PC-3 (cell line): Measurements from ENCODE around the gene SNX32. TPM values are rescaled to one million over a fixed set of nuclear protein-coding genes. Genes with fewer than 3 reads are reported as not detected.

ENCODE experiments used
- ATAC-seq: fragments of 200-7000 bp; cut with Tn5 transposase; 2 replicates; pipeline ENCODE4 v1.9.1; 2020; ENCODE audit warnings: mild to moderate bottlenecking, moderate library complexity
- BruUV-seq: library from RNA; stranded (reverse); fragments of 400-500 nt; replicated peaks from 2 replicates; lab custom pipeline; 2021; lab: Mats Ljungman, UMichigan
- CTCF ChIA-PET: fragments of 300-600 bp; sonication (Branson Sonifier 250); formaldehyde crosslinking; loops from one replicate; lab custom pipeline; 2022; ENCODE audit warnings: antibody characterized with exemption; lab: Charles Lee
- POLR2A ChIA-PET: fragments of 300-600 bp; sonication (Branson Sonifier 250); formaldehyde crosslinking; loops from one replicate; lab custom pipeline; 2022; ENCODE audit warnings: antibody characterized with exemption; ENCODE audit not compliant: unreplicated experiment; lab: Charles Lee
- DNase-seq: peaks from one replicate; pipeline ENCODE4 v3.0.0-alpha.2; 2015
- H2AFZ ChIP-seq: fragments of 300-600 bp; sonication (generic); 2 replicates; pipeline ENCODE4 v1.6.0; 2016; ENCODE audit warnings: antibody characterized with exemption, low read length
- H3F3A ChIP-seq: fragments of 300-600 bp; sonication (generic); one replicate; pipeline ENCODE4 v1.6.0; 2017; ENCODE audit warnings: antibody characterized with exemption, low read length, control low read depth, mild to moderate bottlenecking; ENCODE audit not compliant: unreplicated experiment
- H3K27ac ChIP-seq: fragments of 300-600 bp; sonication (generic); 2 replicates; pipeline ENCODE4 v1.5.1; 2016; ENCODE audit warnings: mild to moderate bottlenecking, low read length
- H3K27me3 ChIP-seq: fragments of 300-600 bp; sonication (generic); 2 replicates; pipeline ENCODE4 v1.6.1; 2016; ENCODE audit warnings: low read length, mixed read lengths
- H3K36me3 ChIP-seq: fragments of 300-600 bp; sonication (generic); 2 replicates; pipeline ENCODE4 v1.6.1; 2016; ENCODE audit warnings: low read depth, mixed run types, low read length, mixed read lengths
- H3K4me1 ChIP-seq: fragments of 300-600 bp; sonication (generic); 2 replicates; pipeline ENCODE4 v1.5.1; 2016; ENCODE audit warnings: low read length; ENCODE audit not compliant: insufficient read depth
- H3K4me2 ChIP-seq: fragments of 300-600 bp; sonication (generic); 2 replicates; pipeline ENCODE4 v1.6.0; 2016; ENCODE audit warnings: low read length
- H3K4me3 ChIP-seq: fragments of 300-600 bp; sonication (generic); 2 replicates; pipeline ENCODE4 v1.5.1; 2016; ENCODE audit warnings: mild to moderate bottlenecking, low read length, mixed read lengths
- H3K79me2 ChIP-seq: fragments of 300-600 bp; sonication (generic); 2 replicates; pipeline ENCODE4 v1.6.1; 2017; ENCODE audit warnings: low read length, mixed read lengths
- H3K9ac ChIP-seq: fragments of 300-600 bp; sonication (generic); 2 replicates; pipeline ENCODE4 v1.6.0; 2016; ENCODE audit warnings: mild to moderate bottlenecking, low read length
- H3K9me2 ChIP-seq: fragments of 300-600 bp; sonication (generic); replicated peaks from 2 replicates; pipeline ENCODE4 v1.6.1; 2016; ENCODE audit warnings: mixed run types, low read length, mixed read lengths
- H3K9me3 ChIP-seq: fragments of 300-600 bp; sonication (generic); 2 replicates; pipeline ENCODE4 v1.6.1; 2016; ENCODE audit warnings: low read length, mixed read lengths
- H4K20me1 ChIP-seq: fragments of 300-600 bp; sonication (generic); 2 replicates; pipeline ENCODE4 v1.6.1; 2016; ENCODE audit warnings: low read length, mixed read lengths
- EZH2 ChIP-seq: fragments of 300-600 bp; sonication (generic); IDR thresholded peaks from one replicate; pipeline ENCODE4 v1.6.1; 2017; ENCODE audit warnings: antibody characterized with exemption, mild to moderate bottlenecking, low read length; ENCODE audit not compliant: unreplicated experiment
- EZH2phosphoT487 ChIP-seq: fragments of 300-600 bp; sonication (generic); IDR thresholded peaks from 2 replicates; pipeline ENCODE4 v1.6.1; 2018; ENCODE audit warnings: mild to moderate bottlenecking, antibody characterized with exemption, low read length, borderline replicate concordance
- intact Hi-C: fragments of 100-400 bp; cut with micrococcal nuclease; formaldehyde crosslinking; loops from 2 replicates; pipeline ENCODE4 v1.9.0; 2023
- total RNA-seq: library from RNA; depleted of rRNA; stranded (reverse); fragments of >200 nt; gene quantifications from 2 replicates; pipeline ENCODE4 v1.2.3, GENCODE V29; 2014
- TF ChIP-seq, protein P1 (sequence below): fragments of 300-600 bp; sonication (generic); conservative IDR thresholded peaks from 2 replicates; pipeline ENCODE4 v1.5.1; 2017; ENCODE audit warnings: antibody characterized with exemption, low read depth, mild to moderate bottlenecking, low read length

SNX32 gene
- total RNA-seq, 1 experiment from 2014 or later: not detected

DNA sequence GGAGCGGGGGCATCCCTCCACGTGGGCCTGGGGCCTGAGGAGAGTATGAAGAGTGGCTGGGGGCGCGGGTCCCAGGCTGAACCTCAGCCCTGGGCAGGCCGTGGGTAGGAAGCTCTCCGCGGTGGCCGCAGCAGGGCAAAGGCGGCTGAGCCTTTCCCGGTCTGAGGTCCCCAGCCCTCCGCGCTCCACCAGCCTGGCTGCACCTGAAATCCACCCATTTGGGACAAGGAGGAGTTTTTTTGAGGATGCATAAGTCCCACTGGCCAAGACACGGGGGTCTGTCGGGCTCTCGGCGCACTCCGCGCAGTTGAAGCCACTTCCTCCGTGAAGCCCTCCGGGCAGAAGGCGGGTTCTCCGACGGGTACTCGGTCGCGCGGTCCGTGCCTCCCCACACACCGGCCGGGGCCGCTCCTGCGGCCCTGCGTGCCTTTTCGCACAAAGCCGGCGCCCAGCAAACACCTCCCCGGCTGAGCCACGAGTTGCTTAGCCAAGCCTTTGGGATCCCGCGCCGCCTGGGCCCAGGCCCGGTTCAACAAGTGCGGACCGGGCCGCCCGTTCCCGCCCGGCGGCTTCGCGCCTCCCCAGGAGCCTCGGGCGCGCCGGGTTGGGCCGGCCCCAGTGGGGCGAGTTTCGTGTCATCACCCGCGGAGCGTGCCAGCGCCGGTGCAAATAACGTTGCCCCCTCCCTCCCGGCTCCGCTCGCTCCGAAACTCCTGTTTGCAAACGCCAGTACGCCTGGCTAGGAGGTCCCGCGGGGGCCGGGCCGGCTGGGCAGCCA lies 47.6 kb upstream of the SNX32 start:
- no peaks in the 10 kb centered on the region for H3F3A ChIP-seq
- ChIA-PET CTCF (interaction anchor here (0.6 kb wide), 1 partner anchor 125 kb away, joined by 3 read pairs; no protein-coding TSS in a partner anchor), POLR2A (interaction anchor here (0.8 kb wide), 1 partner anchor 171 kb away, joined by 5 read pairs; no protein-coding TSS in a partner anchor)
- peak overlapping the region; percentile 77 for H2AFZ ChIP-seq
- intact Hi-C loops: no loop called here
- no peaks in the 10 kb centered on the region for H3K9me2 ChIP-seq
- H3K9me3 ChIP-seq: no peaks in the 10 kb centered on the region
- peaks cover 36% of the 10 kb centered on the region for H3K79me2 ChIP-seq
- peaks cover 19% of the 10 kb centered on the region; the same call in 1 of the 2 replicates for H4K20me1 ChIP-seq
- no peak overlapping the region for H3K9ac ChIP-seq
- BruUV-seq: no TSS peak
- TF ChIP-seq, protein P1, sequence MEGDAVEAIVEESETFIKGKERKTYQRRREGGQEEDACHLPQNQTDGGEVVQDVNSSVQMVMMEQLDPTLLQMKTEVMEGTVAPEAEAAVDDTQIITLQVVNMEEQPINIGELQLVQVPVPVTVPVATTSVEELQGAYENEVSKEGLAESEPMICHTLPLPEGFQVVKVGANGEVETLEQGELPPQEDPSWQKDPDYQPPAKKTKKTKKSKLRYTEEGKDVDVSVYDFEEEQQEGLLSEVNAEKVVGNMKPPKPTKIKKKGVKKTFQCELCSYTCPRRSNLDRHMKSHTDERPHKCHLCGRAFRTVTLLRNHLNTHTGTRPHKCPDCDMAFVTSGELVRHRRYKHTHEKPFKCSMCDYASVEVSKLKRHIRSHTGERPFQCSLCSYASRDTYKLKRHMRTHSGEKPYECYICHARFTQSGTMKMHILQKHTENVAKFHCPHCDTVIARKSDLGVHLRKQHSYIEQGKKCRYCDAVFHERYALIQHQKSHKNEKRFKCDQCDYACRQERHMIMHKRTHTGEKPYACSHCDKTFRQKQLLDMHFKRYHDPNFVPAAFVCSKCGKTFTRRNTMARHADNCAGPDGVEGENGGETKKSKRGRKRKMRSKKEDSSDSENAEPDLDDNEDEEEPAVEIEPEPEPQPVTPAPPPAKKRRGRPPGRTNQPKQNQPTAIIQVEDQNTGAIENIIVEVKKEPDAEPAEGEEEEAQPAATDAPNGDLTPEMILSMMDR: no peak
- TF ChIP-seq EZH2 (no peak), EZH2phosphoT487 (no peak)
- peak overlapping the region; percentile 81 for H3K4me2 ChIP-seq
- DNase-seq: no peak
- ATAC-seq: no peak; the same call in 1 of the 2 replicates
- no peaks in the 10 kb centered on the region for H3K36me3 ChIP-seq
- H3K4me1 ChIP-seq: peaks cover 49% of the 10 kb centered on the region
- H3K27me3 ChIP-seq: no peaks in the 10 kb centered on the region; the same call in 1 of the 2 replicates
- no peak overlapping the region for H3K27ac ChIP-seq
- H3K4me3 ChIP-seq: peak overlapping the region; percentile 63

DNA sequence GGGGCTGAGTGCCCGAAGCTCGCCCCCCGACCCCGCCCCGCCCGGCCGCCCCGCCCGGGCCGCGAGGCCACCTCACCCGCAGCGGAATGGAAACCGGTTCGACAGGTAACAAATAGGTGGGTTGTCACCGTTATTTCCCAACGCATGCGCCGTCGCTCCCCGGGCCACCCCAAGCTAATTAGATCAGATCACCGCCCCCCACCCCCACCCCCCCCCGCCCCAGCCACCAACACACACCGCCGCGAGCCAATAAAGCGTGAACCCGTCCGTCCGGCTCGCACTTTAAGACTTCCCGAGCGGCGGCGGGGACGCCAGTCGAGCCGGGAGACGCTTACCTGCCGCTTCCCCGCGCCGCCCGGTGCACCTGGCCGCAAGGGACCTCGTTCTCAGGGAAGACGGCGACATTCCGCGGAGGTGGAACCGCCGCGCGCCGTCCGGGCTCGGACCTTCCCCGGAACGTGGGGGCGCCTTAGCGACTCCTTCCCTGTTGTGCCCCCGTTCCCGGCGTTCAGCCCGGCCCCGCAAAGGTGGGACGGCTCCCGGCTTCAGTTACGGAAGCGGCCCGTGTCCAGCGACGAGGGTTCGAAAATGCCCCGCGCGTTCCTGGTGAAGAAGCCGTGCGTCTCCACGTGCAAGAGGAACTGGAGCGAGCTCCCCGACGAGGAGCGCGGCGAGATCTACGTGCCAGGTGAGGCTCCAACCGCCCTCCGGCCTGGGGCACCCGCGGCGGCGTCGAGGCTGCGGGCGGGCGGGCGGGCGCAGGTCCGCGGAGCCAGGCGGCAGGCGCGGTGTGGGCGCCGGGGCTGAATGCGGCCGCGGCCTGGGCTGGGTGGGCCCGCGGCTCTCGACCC lies 46.8 kb upstream of the SNX32 start, which contains the start of gene OVOL1:
Gene OVOL1 (plus strand): TSS at position 278 of the 851 bp plus-strand sequence. CDS start 311 bp downstream, at position 589.
- POLR2A ChIA-PET: interaction anchor here (0.8 kb wide), 1 partner anchor 172 kb away, joined by 5 read pairs; no protein-coding TSS in a partner anchor
- ATAC-seq (peak; percentile 18), DNase-seq (peak; percentile 93)
- no peaks in the 10 kb centered on the region; the same call in 1 of the 2 replicates for H3K27me3 ChIP-seq
- H3K36me3 ChIP-seq: no peaks in the 10 kb centered on the region
- no peaks in the 10 kb centered on the region for H3F3A ChIP-seq
- peak within 1 kb of the TSS; percentile 80 for H2AFZ ChIP-seq
- BruUV-seq: TSS peak; percentile 48
- H3K27ac ChIP-seq: no peak within 1 kb of the TSS
- intact Hi-C loops: no loop called here
- CTCF ChIA-PET: interaction anchor here (0.6 kb wide), 1 partner anchor 125 kb away, joined by 3 read pairs; no protein-coding TSS in a partner anchor
- no peaks in the 10 kb centered on the region for H3K9me3 ChIP-seq
- H4K20me1 ChIP-seq: peaks cover 19% of the 10 kb centered on the region; the same call in 1 of the 2 replicates
- 0 out of 2 replicates have a peak, but pooled peaks have one; percentile 12 for TF ChIP-seq EZH2phosphoT487
- TF ChIP-seq EZH2: no peak
- peaks cover 39% of the 10 kb centered on the region for H3K79me2 ChIP-seq
- H3K4me3 ChIP-seq: peak within 1 kb of the TSS; percentile 92
- H3K9ac ChIP-seq: peak within 1 kb of the TSS; percentile 44
- peak within 1 kb of the TSS; percentile 99 for H3K4me2 ChIP-seq
- H3K9me2 ChIP-seq: no peaks in the 10 kb centered on the region
- peaks cover 51% of the 10 kb centered on the region for H3K4me1 ChIP-seq
